GM12878 (cell line): ENCODE measurements around the gene F10. TPM values are rescaled to one million over a fixed set of nuclear protein-coding genes. Genes with fewer than 3 reads are reported as not detected.

Experiments used
- ATAC-seq: fragments of 200-7000 bp; cut with Tn5 transposase; 3 replicates; pipeline ENCODE4 v1.9.1; 2020; ENCODE audit warnings: mild to moderate bottlenecking, moderate library complexity
- BruUV-seq: library from RNA; stranded (reverse); fragments of 400-500 nt; replicated peaks from 2 replicates; lab custom pipeline; 2021; lab: Mats Ljungman, UMichigan
- CTCF ChIA-PET: fragments of 300-600 bp; sonication (Branson Sonifier 250); formaldehyde crosslinking; extraction: SDS; loops from one replicate; lab custom pipeline; 2021; ENCODE audit warnings: inconsistent platforms; lab: Yijun Ruan, JAX
- POLR2A ChIA-PET: fragments of 350-600 bp; formaldehyde crosslinking; extraction: SDS; loops from one replicate; lab custom pipeline; 2021; ENCODE audit warnings: inconsistent platforms; lab: Charles Lee
- RAD21 ChIA-PET: fragments of 300-600 bp; sonication (Branson Sonifier 250); formaldehyde crosslinking; loops from one replicate; lab custom pipeline; 2023; ENCODE audit warnings: antibody characterized with exemption; ENCODE audit not compliant: unreplicated experiment; lab: Charles Lee
- SMC1A ChIA-PET: fragments of 300-600 bp; sonication (Branson Sonifier 250); formaldehyde crosslinking; loops from one replicate; lab custom pipeline; 2023; ENCODE audit not compliant: unreplicated experiment, uncharacterized antibody; lab: Charles Lee
- DNase-seq: peaks from one replicate; pipeline ENCODE4 v3.0.0-alpha.2; 2011; ENCODE audit warnings: low read depth, low spot score
- FAIRE-seq: peaks from 3 replicates; lab custom pipeline; 2011; peaks lifted over from hg19 to GRCh38; lab: Jason Lieb, UNC
- H2AFZ ChIP-seq: 2 replicates; pipeline ENCODE4 v1.6.0; 2011; ENCODE audit warnings: low read depth, low read length, control low read depth; ENCODE audit not compliant: control insufficient read depth
- H3K27ac ChIP-seq: 2 replicates; pipeline ENCODE4 v1.5.1; 2011; ENCODE audit warnings: control low read depth; ENCODE audit not compliant: control insufficient read depth, insufficient read depth
- H3K27me3 ChIP-seq, 2 experiments: replicated peaks in 1 of 2; 2 replicates each; pipeline versions ENCODE4 v1.6.0 to v1.6.1; 2011; ENCODE audit warnings: low read length in 1 of 2; ENCODE audit not compliant: control insufficient read depth in 2 of 2, insufficient read depth in 2 of 2
- H3K36me3 ChIP-seq, 2 experiments: 2 replicates each; pipeline ENCODE4 v1.5.1; 2011; ENCODE audit warnings: low read length in 1 of 2; ENCODE audit not compliant: control insufficient read depth in 2 of 2, insufficient read depth in 2 of 2
- H3K4me1 ChIP-seq: 2 replicates; pipeline ENCODE4 v1.6.1; 2011; ENCODE audit warnings: mild to moderate bottlenecking, low read length, moderate library complexity, mixed read lengths; ENCODE audit not compliant: control insufficient read depth, insufficient read depth
- H3K4me2 ChIP-seq: 2 replicates; pipeline ENCODE4 v1.6.0; 2011; ENCODE audit warnings: control low read depth; ENCODE audit not compliant: control insufficient read depth, insufficient read depth
- H3K4me3 ChIP-seq: fragments of 200-600 bp; sonication (generic); 2 replicates; pipeline ENCODE4 v1.5.1; 2016
- H3K79me2 ChIP-seq: 2 replicates; pipeline ENCODE4 v1.6.0; 2011; ENCODE audit warnings: low read length; ENCODE audit not compliant: control insufficient read depth, insufficient read depth
- H3K9ac ChIP-seq: 2 replicates; pipeline ENCODE4 v1.8.0; 2011; ENCODE audit warnings: low read length, control low read depth, mixed read lengths; ENCODE audit not compliant: control insufficient read depth, insufficient read depth
- H3K9me3 ChIP-seq: replicated peaks from 3 replicates; pipeline ENCODE4 v1.5.1; 2011; ENCODE audit warnings: mild to moderate bottlenecking, low read length; ENCODE audit not compliant: control insufficient read depth, insufficient read depth
- H4K20me1 ChIP-seq: 2 replicates; pipeline ENCODE4 v1.6.0; 2011; ENCODE audit not compliant: control insufficient read depth, insufficient read depth
- CTCF ChIP-seq, 3 experiments: IDR thresholded peaks in 2 of 3; conservative IDR thresholded peaks in 1 of 3; 2 replicates each; pipeline ENCODE4 v1.5.1; 2011; ENCODE audit warnings: low read depth in 3 of 3, low read length in 3 of 3, mild to moderate bottlenecking in 3 of 3, control low read depth in 2 of 3, moderate library complexity in 2 of 3, inconsistent platforms in 1 of 3, mixed read lengths in 1 of 3; ENCODE audit not compliant: control insufficient read depth in 2 of 3, insufficient read depth in 1 of 3; ENCODE audit errors: extremely low read depth in 1 of 3
- MLLT1 ChIP-seq: fragments of 450-650 bp; IDR thresholded peaks from 2 replicates; pipeline ENCODE4 v1.6.1; 2016; ENCODE audit warnings: mild to moderate bottlenecking
- PAX8 ChIP-seq: fragments of 450-650 bp; IDR thresholded peaks from 2 replicates; pipeline ENCODE4 v1.6.1; 2017; ENCODE audit warnings: mild to moderate bottlenecking, moderate library complexity
- POLR2A ChIP-seq: IDR thresholded peaks from 2 replicates; pipeline ENCODE4 v1.6.1; 2011; ENCODE audit warnings: low read depth, mild to moderate bottlenecking, low read length
- SPI1 ChIP-seq: IDR thresholded peaks from 2 replicates; pipeline ENCODE4 v1.6.1; 2011; ENCODE audit warnings: low read depth, mild to moderate bottlenecking, low read length, moderate library complexity, borderline replicate concordance; ENCODE audit not compliant: insufficient read depth
- SREBF2 ChIP-seq: IDR thresholded peaks from 2 replicates; pipeline ENCODE4 v1.6.1; 2012; ENCODE audit warnings: mild to moderate bottlenecking, low read length
- YBX1 ChIP-seq: fragments of 450-650 bp; IDR thresholded peaks from 2 replicates; pipeline ENCODE4 v1.6.1; 2016; ENCODE audit warnings: antibody characterized with exemption
- WGBS: methylation state at CpG from one replicate; pipeline ENCODE4 v1.1.6; 2016; ENCODE audit warnings: low lambda C conversion rate; ENCODE audit not compliant: insufficient replicate concordance, insufficient coverage; ENCODE audit errors: missing lambda C conversion rate; 5-methylcytosine and 5-hydroxymethylcytosine counted together
- in situ Hi-C: fragments of 300-500 bp; cut with MboI; formaldehyde crosslinking; loops from 9 replicates; pipeline ENCODE4 v1.14.3; 2018; ENCODE audit warnings: mixed read lengths
- intact Hi-C: fragments of 100-400 bp; cut with micrococcal nuclease; formaldehyde crosslinking; loops from one replicate; pipeline ENCODE4 v1.14.2; 2022; ENCODE audit not compliant: unreplicated experiment
- polyA plus RNA-seq, 11 experiments: library from polyadenylated mRNA; depleted of rRNA in 4 of 11; unstranded in 6 of 11; stranded (reverse) in 5 of 11; fragments of >200 nt; fragmentation: Nextera tagmentation in 4 of 11; fragmentation: Illumina TruSeq in 1 of 11; extraction: Ambion mirVana in 4 of 11; extraction: Trizol in 1 of 11; gene quantifications; 1 replicate in 1 of 11; 2 replicates in 10 of 11; pipeline versions ENCODE4 v1.2.1 to v1.2.3, GENCODE V29; 2011 to 2016; ENCODE audit warnings: inconsistent platforms in 2 of 11, missing spikeins in 2 of 11, low read depth in 1 of 11
- total RNA-seq, 4 experiments: library from RNA; depleted of rRNA in 3 of 4; stranded (reverse); fragments of >200 nt in 3 of 4; fragmentation: Illumina TruSeq in 1 of 4; extraction: Trizol in 1 of 4; gene quantifications; 2 replicates each; pipeline versions ENCODE4 v1.2.1 to v1.2.3, GENCODE V29; 2013 to 2021

Gene F10
- total and polyA plus RNA-seq, 10 of the 15 experiments (the other 5 are each of a cell fraction or from before 2014, with no cell fraction given): not detected

GRCh38 chr13:113121928-113122471 lies 599 bp upstream of the F10 start:
- ATAC-seq: no peak
- Histone ChIP-seq H3K27ac (no peak overlapping the region), H2AFZ (no peak overlapping the region), H3K79me2 (no peaks in the 10 kb centered on the region), H3K4me2 (no peak overlapping the region), H3K27me3 (no peaks in the 10 kb centered on the region), H3K4me3 (no peak overlapping the region), H4K20me1 (no peaks in the 10 kb centered on the region), H3K9ac (no peak overlapping the region), H3K9me3 (no peaks in the 10 kb centered on the region), H3K36me3 (no peaks in the 10 kb centered on the region), H3K4me1 (no peaks in the 10 kb centered on the region)
- ChIA-PET SMC1A (no interaction called here), POLR2A (no interaction called here), RAD21 (no interaction called here), CTCF (no interaction called here)
- BruUV-seq: no TSS peak
- in situ Hi-C loops (no loop called here), intact Hi-C loops (loop anchor here (10.0 kb wide), 1 partner anchor 177 kb away; no protein-coding TSS in a partner anchor)
- WGBS: 34% methylated on average over 15 of the region's 16 CpGs
- DNase-seq: no peak
- no peak for FAIRE-seq
- TF ChIP-seq POLR2A: no peak
- TF ChIP-seq SREBF2: no peak
- TF ChIP-seq PAX8: no peak
- TF ChIP-seq YBX1: no peak

- CTCF ChIA-PET: no interaction called here
- in situ Hi-C loops: no loop called here
Observed at GRCh38 chr13:113123226-113124201, 915 bp downstream of the F10 start.

More at GRCh38 chr13:113123226-113124201, 915 bp downstream of the F10 start:
- WGBS: 36% methylated on average over 28 of the region's 29 CpGs
- POLR2A ChIA-PET: no interaction called here
- Histone ChIP-seq H4K20me1 (no peaks in the 10 kb centered on the region), H3K27ac (no peak overlapping the region), H3K79me2 (no peaks in the 10 kb centered on the region), H3K36me3 (no peaks in the 10 kb centered on the region), H3K9me3 (no peaks in the 10 kb centered on the region), H3K27me3 (no peaks in the 10 kb centered on the region), H3K9ac (no peak overlapping the region), H3K4me1 (no peaks in the 10 kb centered on the region), H2AFZ (no peak overlapping the region), H3K4me3 (no peak overlapping the region), H3K4me2 (no peak overlapping the region)
- intact Hi-C loops: loop anchor here (10.0 kb wide), 1 partner anchor 179 kb away; no protein-coding TSS in a partner anchor
- RAD21 ChIA-PET: no interaction called here
- DNase-seq: no peak
- ATAC-seq: no peak; the same call in 2 of the 3 replicates
- BruUV-seq: no TSS peak
- SMC1A ChIA-PET: no interaction called here
- no peak for FAIRE-seq
- TF ChIP-seq CTCF (IDR thresholded peaks at IDR 0.05 in 2 of 3, conservative IDR thresholded peaks at IDR 0.05 in 1 of 3; ENCODE audit: control insufficient read depth in 2 of 3, extremely low read depth in 1 of 3, insufficient read depth in 1 of 3, low read depth in 3 of 3, low read length in 3 of 3) (0 out of 6 replicates have a peak, but pooled peaks of 2 of the 3 experiments have one; percentile 8 to 13), SPI1 (no peak), MLLT1 (no peak)
- TF ChIP-seq, all 136 proteins: peak for 1
